ENCODE results near the gene ACTR2.
"Not testable (repeated sequence)": the region's sequence is repeated elsewhere in the genome, so short reads cannot be mapped to it uniquely, and the experiment has no call there.

ACTR2 gene

DNA sequence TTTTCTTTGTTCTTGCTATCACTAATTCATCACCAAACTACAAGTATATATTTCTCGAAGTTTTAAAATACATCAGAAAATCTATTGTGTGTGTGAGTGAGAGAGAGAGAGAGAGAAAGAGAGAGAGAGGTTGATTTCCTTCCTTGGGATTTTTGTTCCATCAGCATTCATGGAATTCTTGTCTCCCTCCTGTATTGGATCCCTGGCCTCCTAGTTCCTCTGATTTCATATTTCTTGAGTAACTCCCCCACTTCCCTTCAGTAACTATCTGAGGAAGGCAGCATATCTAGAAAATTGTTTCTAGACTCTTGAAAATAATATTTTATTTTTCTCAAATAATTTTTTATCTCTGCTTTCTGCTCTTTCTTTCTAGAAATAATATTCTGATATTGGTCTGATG, 13.3 kb upstream of the ACTR2 start:
- no peaks in the 10 kb centered on the region for H3K4me1 Mint-ChIP-seq

DNA sequence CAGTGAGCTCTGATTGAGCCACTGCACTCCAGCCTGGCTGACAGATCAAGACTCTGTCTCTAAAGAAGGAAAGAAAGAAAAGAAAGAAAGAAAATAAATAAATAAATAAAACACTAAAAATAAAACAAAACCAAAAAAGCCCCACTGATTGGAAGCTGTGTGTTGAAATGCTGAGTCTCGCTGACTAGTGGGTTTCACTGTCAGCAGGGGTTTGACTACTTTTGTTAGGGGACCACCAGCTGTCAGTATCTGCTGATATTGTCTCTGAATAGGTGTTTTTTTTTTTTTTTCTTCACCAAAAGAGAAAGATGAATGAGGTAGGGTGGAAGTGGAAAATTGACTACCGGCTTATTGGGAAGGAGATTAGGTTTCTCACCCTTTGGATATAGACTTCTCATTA, 12.8 kb upstream of the ACTR2 start:
- no peaks in the 10 kb centered on the region for H3K4me1 Mint-ChIP-seq
- H3K36me3 Mint-ChIP-seq, result no peaks in the 10 kb centered on the region
- ATAC-seq (no peak), DNase-seq (ENCODE audit: low spot score in 2 of 2) (no peak)
- H3K4me3 Mint-ChIP-seq, result no peak overlapping the region
- H3K27ac Mint-ChIP-seq, result no peak overlapping the region
- H3K9me3 Mint-ChIP-seq, result no peaks in the 10 kb centered on the region

More for the DNA sequence above, 13.3 kb upstream of the ACTR2 start:
- no peaks in the 10 kb centered on the region for H3K9me3 Mint-ChIP-seq
- no peaks in the 10 kb centered on the region for H3K36me3 Mint-ChIP-seq
- DNase-seq (ENCODE audit: low spot score in 2 of 2) (no peak), ATAC-seq (no peak)
- no peak overlapping the region for H3K4me3 Mint-ChIP-seq
- no peak overlapping the region for H3K27ac Mint-ChIP-seq

GRCh38 chr2:65215946-65216345, 11.7 kb upstream of the ACTR2 start:
- DNase-seq (ENCODE audit: low spot score in 2 of 2) (no peak), ATAC-seq (no peak)
- Mint-ChIP-seq H3K4me1 (no peaks in the 10 kb centered on the region), H3K27ac (no peak overlapping the region), H3K9me3 (no peaks in the 10 kb centered on the region), H3K36me3 (no peaks in the 10 kb centered on the region), H3K4me3 (no peak overlapping the region)

DNA sequence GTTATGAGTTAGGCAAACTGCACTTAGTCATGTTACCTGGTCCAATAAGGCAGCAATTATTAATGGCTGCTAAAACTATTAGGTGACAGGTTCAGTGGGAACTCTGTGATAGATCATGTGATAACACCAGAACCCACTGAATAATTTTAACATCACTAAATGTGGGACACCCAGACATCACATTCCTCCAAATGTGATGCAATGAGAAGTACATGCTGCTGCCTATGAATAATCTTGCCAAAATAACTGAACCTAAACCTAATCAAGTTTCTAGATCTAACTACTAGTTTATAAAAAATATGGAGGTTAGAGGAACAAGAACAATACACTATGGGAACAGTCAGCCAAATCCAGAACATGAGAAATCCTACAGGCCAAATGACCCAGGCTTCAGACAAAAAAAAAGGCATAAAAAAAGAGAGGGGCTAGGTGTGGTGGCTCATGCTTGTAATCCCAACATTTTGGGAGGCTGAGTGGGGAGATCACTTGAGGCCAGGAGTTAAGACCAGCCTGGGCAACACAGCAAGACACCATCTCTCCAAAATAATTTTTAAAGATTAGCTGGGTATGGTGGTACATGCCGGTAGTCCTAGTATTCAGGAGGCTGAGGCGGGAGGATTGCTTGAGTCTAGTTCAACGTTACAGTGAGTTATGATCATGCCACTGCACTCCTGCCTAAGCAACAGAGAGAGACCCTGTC, 7.0 kb upstream of the ACTR2 start:
- H3K4me1 Mint-ChIP-seq, result no peaks in the 10 kb centered on the region
- ATAC-seq (no peak), DNase-seq (ENCODE audit: low spot score in 2 of 2) (no peak)
- no peaks in the 10 kb centered on the region for H3K9me3 Mint-ChIP-seq
- no peak overlapping the region for H3K4me3 Mint-ChIP-seq
- H3K36me3 Mint-ChIP-seq, result peaks cover 5% of the 10 kb centered on the region
- H3K27ac Mint-ChIP-seq, result no peak overlapping the region

DNA sequence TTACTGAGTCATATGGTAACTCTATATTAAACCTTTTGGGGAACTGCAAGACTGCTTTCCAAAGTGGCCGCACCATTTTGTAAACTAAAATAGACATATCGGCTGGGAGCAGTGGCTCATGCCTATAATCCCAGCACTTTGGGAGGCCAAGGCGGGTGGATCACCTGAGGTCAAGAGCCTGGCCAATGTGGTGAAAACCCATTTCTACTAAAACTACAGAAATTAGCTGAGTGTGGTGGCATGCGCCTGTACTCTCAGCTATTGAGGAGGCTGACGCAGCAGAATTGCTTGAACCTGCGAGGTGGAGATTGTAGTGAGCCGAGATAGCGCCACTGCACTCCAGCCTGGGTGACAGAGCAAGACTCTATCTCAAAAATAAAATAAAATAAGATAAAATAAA, 6.4 kb upstream of the ACTR2 start:
- H3K9me3 Mint-ChIP-seq; H3K36me3 Mint-ChIP-seq; H3K4me3 Mint-ChIP-seq; H3K4me1 Mint-ChIP-seq; DNase-seq (ENCODE audit: low spot score in 2 of 2); ATAC-seq; H3K27ac Mint-ChIP-seq: not testable (repeated sequence)

GRCh38 chr2:65227020-65227455, 593 bp upstream of the ACTR2 start:
- H3K27ac Mint-ChIP-seq, result peak overlapping the region; percentile 99
- peaks cover 19% of the 10 kb centered on the region for H3K4me1 Mint-ChIP-seq
- peak; percentile 20 for ATAC-seq
- peak overlapping the region; percentile 92 for H3K4me3 Mint-ChIP-seq
- no peak for DNase-seq (ENCODE audit: low spot score in 2 of 2)
- H3K9me3 Mint-ChIP-seq, result no peaks in the 10 kb centered on the region
- peaks cover 61% of the 10 kb centered on the region for H3K36me3 Mint-ChIP-seq

DNA sequence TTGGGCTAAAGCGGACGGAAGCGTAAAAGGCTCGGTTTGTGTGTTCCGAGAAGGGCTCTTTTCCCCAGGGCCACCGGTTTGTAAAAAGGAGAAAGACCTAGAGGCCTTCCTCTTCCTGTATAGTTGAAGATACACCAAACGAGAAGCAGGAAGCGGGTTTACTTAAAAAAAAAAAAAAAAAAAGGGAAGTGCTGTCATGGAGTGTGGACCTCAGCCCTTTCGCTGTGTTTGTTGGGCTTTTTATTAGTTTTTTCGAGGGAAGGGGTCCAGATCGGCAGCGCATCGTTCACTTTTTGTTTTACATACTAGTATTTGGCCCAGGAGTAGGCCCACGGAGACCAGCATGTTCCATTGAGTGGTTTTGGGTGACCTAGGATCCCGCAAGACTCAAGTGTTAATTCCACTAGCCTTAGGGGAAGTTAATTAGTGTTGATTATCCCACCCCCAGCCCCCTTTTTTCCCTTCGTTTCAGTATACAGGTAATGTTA, 676 bp downstream of the ACTR2 start:
- H3K9me3 Mint-ChIP-seq, result no peaks in the 10 kb centered on the region
- H3K36me3 Mint-ChIP-seq, result peaks cover 68% of the 10 kb centered on the region
- peak overlapping the region; percentile 92 for H3K4me3 Mint-ChIP-seq
- ATAC-seq (peak; percentile 61), DNase-seq (ENCODE audit: low spot score in 2 of 2) (no peak)
- peak overlapping the region; percentile 99 for H3K27ac Mint-ChIP-seq
- peaks cover 28% of the 10 kb centered on the region for H3K4me1 Mint-ChIP-seq

DNA sequence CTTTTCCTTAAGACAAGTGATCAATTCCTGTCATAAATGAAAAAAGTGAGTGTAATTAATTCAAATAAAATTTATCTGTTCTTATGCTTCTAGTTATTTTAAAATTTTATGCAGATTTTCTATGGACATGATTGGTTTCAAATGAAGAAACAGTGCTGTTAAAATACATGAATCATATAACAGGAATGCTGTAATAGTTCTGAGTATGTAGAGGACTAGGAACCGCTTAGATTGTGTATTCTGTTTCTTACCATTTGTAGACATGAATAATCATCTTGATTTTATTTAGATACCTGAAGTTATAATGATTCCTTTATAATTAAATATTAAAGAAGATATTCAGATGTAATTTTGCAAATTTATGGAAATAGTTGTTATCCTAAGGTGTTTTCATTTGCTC, 3.5 kb downstream of the ACTR2 start:
- peak overlapping the region; percentile 93 for H3K27ac Mint-ChIP-seq

DNA sequence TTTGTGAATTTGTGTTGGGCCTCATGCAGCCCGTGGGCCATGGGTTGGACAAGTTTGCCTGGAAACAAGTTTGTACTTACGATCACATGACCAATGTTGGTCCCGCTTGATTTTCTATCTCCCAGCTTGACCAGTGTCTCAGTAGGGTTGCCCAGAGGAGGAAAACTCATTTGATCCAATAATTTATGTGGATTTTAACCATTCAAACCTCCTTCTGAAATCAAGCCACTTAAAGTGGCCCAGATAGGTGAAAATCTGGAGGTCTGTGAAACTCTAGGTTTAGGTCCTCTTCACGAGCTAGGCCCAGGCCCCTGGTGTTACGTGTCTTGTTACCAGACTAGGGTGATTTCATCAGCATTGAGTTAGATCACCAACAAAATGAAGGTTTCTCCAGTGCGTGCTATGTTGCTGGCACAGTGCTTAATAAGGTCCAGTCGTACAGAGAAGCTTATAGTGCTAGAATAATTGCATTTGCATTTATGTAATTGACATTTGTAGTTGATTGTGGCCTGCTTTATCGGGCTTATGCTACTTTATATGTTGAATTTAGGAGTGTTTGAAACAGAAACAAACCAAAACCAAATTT, 4.4 kb downstream of the ACTR2 start:
- peak overlapping the region; percentile 92 for H3K4me3 Mint-ChIP-seq
- ATAC-seq, result no peak
- H3K9me3 Mint-ChIP-seq, result no peaks in the 10 kb centered on the region
- H3K4me1 Mint-ChIP-seq, result peaks cover 38% of the 10 kb centered on the region
- H3K27ac Mint-ChIP-seq, result peak overlapping the region; percentile 93
- H3K36me3 Mint-ChIP-seq, result peaks cover 97% of the 10 kb centered on the region
- DNase-seq (ENCODE audit: low spot score in 2 of 2), result peak in 1 of 2 donors; percentile 68

More for the DNA sequence above, 3.5 kb downstream of the ACTR2 start:
- H3K4me1 Mint-ChIP-seq, result peaks cover 46% of the 10 kb centered on the region
- no peak for DNase-seq (ENCODE audit: low spot score in 2 of 2)
- peak overlapping the region; percentile 92 for H3K4me3 Mint-ChIP-seq
- no peaks in the 10 kb centered on the region for H3K9me3 Mint-ChIP-seq
- ATAC-seq, result no peak
- H3K36me3 Mint-ChIP-seq, result peaks cover 94% of the 10 kb centered on the region

GRCh38 chr2:65232636-65233035, 5.0 kb downstream of the ACTR2 start:
- no peak for DNase-seq (ENCODE audit: low spot score in 2 of 2)
- Mint-ChIP-seq H3K4me1 (peaks cover 37% of the 10 kb centered on the region), H3K9me3 (no peaks in the 10 kb centered on the region), H3K36me3 (peaks cover 97% of the 10 kb centered on the region), H3K4me3 (peak overlapping the region; percentile 92), H3K27ac (peak overlapping the region; percentile 93)
- ATAC-seq, result peak; percentile 70

DNA sequence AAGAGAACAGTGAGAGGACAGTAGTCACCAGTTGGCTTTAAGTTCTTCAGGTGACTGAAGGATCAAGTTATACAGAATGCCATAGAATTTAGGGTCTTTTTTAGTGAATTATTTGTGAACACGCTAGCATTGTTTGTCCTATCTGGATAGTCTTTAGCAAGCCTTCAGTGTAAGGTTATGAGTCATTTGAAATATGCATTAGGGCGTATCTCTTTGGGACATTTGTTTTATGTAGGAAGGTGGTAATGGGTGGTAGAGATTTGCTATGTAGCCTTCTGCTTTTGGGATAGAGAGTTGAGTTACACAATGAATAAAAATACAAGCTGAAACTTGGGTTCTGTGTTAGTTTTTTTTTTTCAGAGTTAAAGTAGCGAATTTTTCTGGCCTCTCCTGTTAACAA, 13.0 kb downstream of the ACTR2 start:
- H3K4me3 Mint-ChIP-seq, result no peak overlapping the region
- DNase-seq (ENCODE audit: low spot score in 2 of 2), result no peak
- ATAC-seq, result no peak
- peaks cover 98% of the 10 kb centered on the region for H3K36me3 Mint-ChIP-seq
- H3K27ac Mint-ChIP-seq, result no peak overlapping the region
- peaks cover 23% of the 10 kb centered on the region for H3K4me1 Mint-ChIP-seq
- H3K9me3 Mint-ChIP-seq, result no peaks in the 10 kb centered on the region

DNA sequence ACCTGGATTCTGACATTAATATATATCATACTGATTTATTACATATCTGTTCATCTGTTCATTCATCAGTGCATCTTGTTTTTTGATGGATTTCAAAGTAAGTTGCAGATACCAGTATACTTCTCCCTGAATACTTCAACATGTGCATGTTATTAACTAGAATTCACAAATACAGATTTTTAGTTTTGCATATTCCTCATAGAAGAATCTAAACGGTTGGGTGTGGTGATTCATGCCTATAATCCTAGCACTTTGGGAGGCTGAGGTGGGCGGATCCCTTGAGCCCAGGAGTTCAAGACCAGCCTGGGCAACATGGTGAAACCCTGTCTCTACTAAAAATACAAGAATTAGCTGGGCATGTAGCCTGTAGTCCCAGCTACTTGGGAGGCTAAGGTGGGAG, 16.8 kb downstream of the ACTR2 start:
- peaks cover 37% of the 10 kb centered on the region for H3K4me1 Mint-ChIP-seq
- peaks cover 100% of the 10 kb centered on the region for H3K36me3 Mint-ChIP-seq
- H3K27ac Mint-ChIP-seq; H3K4me3 Mint-ChIP-seq; DNase-seq (ENCODE audit: low spot score in 2 of 2); H3K9me3 Mint-ChIP-seq; ATAC-seq: not testable (repeated sequence)

DNA sequence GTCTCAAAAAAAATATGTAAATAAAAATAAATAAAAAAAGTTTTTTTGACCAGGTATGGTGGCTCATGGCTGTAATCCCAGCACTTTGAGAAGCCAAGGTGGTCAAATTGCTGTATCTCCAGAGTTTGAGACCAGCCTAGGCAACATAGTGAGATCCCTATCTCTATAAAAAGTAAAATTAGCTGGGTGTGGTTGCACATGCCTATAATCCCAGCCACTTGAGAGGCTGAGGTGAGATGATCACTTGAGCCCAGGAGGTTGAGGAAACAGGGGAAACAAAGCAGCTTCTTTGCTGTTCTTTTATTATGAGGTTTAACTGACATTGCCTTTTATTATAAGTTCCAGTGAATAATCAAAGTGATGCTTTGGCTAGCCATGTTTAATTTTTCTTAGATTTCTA, 25.0 kb downstream of the ACTR2 start:
- Mint-ChIP-seq H3K4me3 (no peak overlapping the region), H3K27ac (no peak overlapping the region), H3K36me3 (peaks cover 100% of the 10 kb centered on the region), H3K4me1 (peaks cover 16% of the 10 kb centered on the region), H3K9me3 (no peaks in the 10 kb centered on the region)
- DNase-seq (ENCODE audit: low spot score in 2 of 2), result no peak
- no peak for ATAC-seq

- H3K36me3 Mint-ChIP-seq, result peaks cover 100% of the 10 kb centered on the region
- no peak overlapping the region for H3K27ac Mint-ChIP-seq
- H3K4me3 Mint-ChIP-seq, result no peak overlapping the region
- DNase-seq (ENCODE audit: low spot score in 2 of 2) (no peak), ATAC-seq (no peak)
- no peaks in the 10 kb centered on the region for H3K9me3 Mint-ChIP-seq
- peaks cover 13% of the 10 kb centered on the region for H3K4me1 Mint-ChIP-seq
These were observed 27.7 kb downstream of the ACTR2 start for GRCh38 chr2:65255356-65255755.

DNA sequence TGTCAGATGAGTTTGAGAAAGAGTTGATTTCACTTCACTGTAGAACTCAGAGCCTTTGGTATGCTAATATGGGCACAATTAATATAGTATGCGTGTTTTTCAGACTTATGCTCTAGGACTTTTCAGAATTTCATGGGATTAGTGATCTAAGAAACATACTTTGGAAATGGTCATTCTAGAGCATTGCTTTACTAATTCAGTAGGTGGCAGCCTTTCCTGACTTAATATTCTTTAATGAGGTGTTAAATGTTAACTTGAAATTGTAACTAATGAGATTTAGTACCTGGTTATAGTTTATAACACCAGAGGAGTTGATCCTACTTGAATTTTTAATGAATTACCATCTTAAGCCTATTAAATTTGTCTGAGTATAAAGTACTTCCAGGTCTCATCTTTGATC, 28.4 kb downstream of the ACTR2 start:
- no peak overlapping the region for H3K4me3 Mint-ChIP-seq
- no peak overlapping the region for H3K27ac Mint-ChIP-seq
- DNase-seq (ENCODE audit: low spot score in 2 of 2), result no peak
- no peak for ATAC-seq
- peaks cover 100% of the 10 kb centered on the region for H3K36me3 Mint-ChIP-seq
- no peaks in the 10 kb centered on the region for H3K9me3 Mint-ChIP-seq
- H3K4me1 Mint-ChIP-seq, result peaks cover 13% of the 10 kb centered on the region

DNA sequence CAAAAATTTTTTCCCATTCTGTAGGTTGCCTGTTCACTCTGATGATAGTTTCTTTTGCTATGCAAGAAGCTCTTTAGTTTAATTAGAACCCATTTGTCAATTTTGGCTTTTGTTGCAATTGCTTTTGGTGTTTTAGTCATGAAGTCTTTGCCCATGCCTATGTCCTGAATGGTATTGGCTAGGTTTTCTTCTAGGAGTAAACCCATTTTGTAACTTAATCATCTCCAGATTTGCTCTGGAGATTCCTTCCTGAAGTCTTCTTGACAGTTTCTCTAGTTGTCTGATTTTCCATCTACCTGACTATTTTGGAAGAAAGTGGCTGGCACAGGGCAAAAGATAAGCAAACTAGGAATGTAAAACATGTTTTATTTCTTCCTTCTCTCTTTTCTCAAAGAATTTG, 30.2 kb downstream of the ACTR2 start:
- Mint-ChIP-seq H3K27ac (peak overlapping the region; percentile 79), H3K4me1 (peaks cover 13% of the 10 kb centered on the region), H3K36me3 (peaks cover 100% of the 10 kb centered on the region)
- not testable (repeated sequence) for ATAC-seq; DNase-seq (ENCODE audit: low spot score in 2 of 2); H3K4me3 Mint-ChIP-seq; H3K9me3 Mint-ChIP-seq

Data from stimulated activated effector memory CD8-positive, alpha-beta T cell treated with anti-CD3 and anti-CD28 coated beads, Interleukin-12 subunit alpha, Interleukin-12 subunit beta, amount 100 ng/mL, for 72 hours (primary cell).